HEK293T (cell line): ENCODE measurements around the gene NMT2.
"Not testable (repeated sequence)": the region's sequence is repeated elsewhere in the genome, so short reads cannot be mapped to it uniquely, and the experiment has no call there.

Experiments used
- FOXA1 ChIP-seq: fragments of 450-650 bp; IDR thresholded peaks from 2 replicates; pipeline ENCODE4 v1.6.1; 2016; ENCODE audit warnings: mild to moderate bottlenecking
- TF ChIP-seq, protein P1 (sequence below): fragments of 450-650 bp; IDR thresholded peaks from 2 replicates; pipeline ENCODE4 v1.6.1; 2016

- TF ChIP-seq, protein P1, sequence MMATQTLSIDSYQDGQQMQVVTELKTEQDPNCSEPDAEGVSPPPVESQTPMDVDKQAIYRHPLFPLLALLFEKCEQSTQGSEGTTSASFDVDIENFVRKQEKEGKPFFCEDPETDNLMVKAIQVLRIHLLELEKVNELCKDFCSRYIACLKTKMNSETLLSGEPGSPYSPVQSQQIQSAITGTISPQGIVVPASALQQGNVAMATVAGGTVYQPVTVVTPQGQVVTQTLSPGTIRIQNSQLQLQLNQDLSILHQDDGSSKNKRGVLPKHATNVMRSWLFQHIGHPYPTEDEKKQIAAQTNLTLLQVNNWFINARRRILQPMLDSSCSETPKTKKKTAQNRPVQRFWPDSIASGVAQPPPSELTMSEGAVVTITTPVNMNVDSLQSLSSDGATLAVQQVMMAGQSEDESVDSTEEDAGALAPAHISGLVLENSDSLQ: not testable (repeated sequence)
- TF ChIP-seq FOXA1: not testable (repeated sequence)
Measured at GRCh38 chr10:15202301-15202621, 33.8 kb upstream of the NMT2 start.
